ENCODE measurements around the gene SKAP2. TPM values are rescaled to one million over a fixed set of nuclear protein-coding genes. Genes with fewer than 3 reads are reported as not detected.

Gene SKAP2
- polyA plus RNA-seq, 1 donor from 2014 or later, result 3.6 TPM

- TF ChIP-seq EP300 (conservative IDR thresholded peaks at IDR 0.05; ENCODE audit: poor library complexity, severe bottlenecking), result peak; percentile 69
- no peak for TF ChIP-seq RAD21 (conservative IDR thresholded peaks at IDR 0.05)
- no peaks in the 10 kb centered on the region for H3K9me3 ChIP-seq (ENCODE audit: low read length)
- H3F3A ChIP-seq (ENCODE audit: insufficient read depth, low read length, poor library complexity, severe bottlenecking), result no peaks in the 10 kb centered on the region
- peak overlapping the region; percentile 8 for H3K27ac ChIP-seq (ENCODE audit: low read length)
- no peaks in the 10 kb centered on the region for H3K36me3 ChIP-seq (ENCODE audit: insufficient read depth, low read length)
- H3K4me3 ChIP-seq (ENCODE audit: low read length), result no peak overlapping the region
- H3K9me2 ChIP-seq (ENCODE audit: insufficient read depth, low read length), result no peaks in the 10 kb centered on the region
- no peaks in the 10 kb centered on the region for H3K79me2 ChIP-seq (replicated peaks; ENCODE audit: insufficient read depth, low read length)
- no peaks in the 10 kb centered on the region for H4K20me1 ChIP-seq (ENCODE audit: insufficient read depth)
- no peak overlapping the region for H3K9ac ChIP-seq (ENCODE audit: low read length)
- no peak overlapping the region for H2AFZ ChIP-seq (ENCODE audit: low read depth, low read length)
- H3K27me3 ChIP-seq (ENCODE audit: insufficient read depth, low read depth, low read length), result no peaks in the 10 kb centered on the region
- H3K4me2 ChIP-seq (ENCODE audit: low read length), result peak overlapping the region; percentile 15
These were observed 138.3 kb downstream of the SKAP2 start for GRCh38 chr7:26726051-26726450.

- no peaks in the 10 kb centered on the region for H4K20me1 ChIP-seq (ENCODE audit: insufficient read depth)
- H3K36me3 ChIP-seq (ENCODE audit: insufficient read depth, low read length), result no peaks in the 10 kb centered on the region
- H3K79me2 ChIP-seq (replicated peaks; ENCODE audit: insufficient read depth, low read length), result no peaks in the 10 kb centered on the region
- no peak for TF ChIP-seq REST (IDR thresholded peaks at IDR 0.05; ENCODE audit: borderline replicate concordance)
- TF ChIP-seq EP300 (conservative IDR thresholded peaks at IDR 0.05; ENCODE audit: poor library complexity, severe bottlenecking), result no peak
- TF ChIP-seq CTCF (IDR thresholded peaks at IDR 0.05; ENCODE audit: poor library complexity, severe bottlenecking), result no peak
- TF ChIP-seq RAD21 (conservative IDR thresholded peaks at IDR 0.05), result no peak
- no peak for TF ChIP-seq SMC3 (conservative IDR thresholded peaks at IDR 0.05; ENCODE audit: poor library complexity)
- TF ChIP-seq POLR2AphosphoS5 (IDR thresholded peaks at IDR 0.05), result no peak
- no peak for TF ChIP-seq MXI1 (conservative IDR thresholded peaks at IDR 0.05; ENCODE audit: poor library complexity, severe bottlenecking)
- no peak for TF ChIP-seq EZH2 (IDR thresholded peaks at IDR 0.05; ENCODE audit: borderline replicate concordance, insufficient read depth, low read length, poor library complexity, severe bottlenecking)
- no peak for TF ChIP-seq TAF1 (IDR thresholded peaks at IDR 0.05; ENCODE audit: low read depth)
- H3K27me3 ChIP-seq (ENCODE audit: insufficient read depth, low read depth, low read length), result no peaks in the 10 kb centered on the region
- no peaks in the 10 kb centered on the region for H3K9me2 ChIP-seq (ENCODE audit: insufficient read depth, low read length)
- H3K4me2 ChIP-seq (ENCODE audit: low read length), result no peak overlapping the region
- no peak overlapping the region for H3K4me3 ChIP-seq (ENCODE audit: low read length)
- H2AFZ ChIP-seq (ENCODE audit: low read depth, low read length), result no peak overlapping the region
- H3K9me3 ChIP-seq (ENCODE audit: low read length), result no peaks in the 10 kb centered on the region
- no peaks in the 10 kb centered on the region for H3F3A ChIP-seq (ENCODE audit: insufficient read depth, low read length, poor library complexity, severe bottlenecking)
- H3K27ac ChIP-seq (ENCODE audit: low read length), result no peak overlapping the region
- no peak overlapping the region for H3K9ac ChIP-seq (ENCODE audit: low read length)
These were observed 139.6 kb downstream of the SKAP2 start for GRCh38 chr7:26724795-26725194.

- Histone ChIP-seq H3K9me3 (ENCODE audit: low read length) (no peaks in the 10 kb centered on the region), H3K4me2 (ENCODE audit: low read length) (no peak overlapping the region), H3K79me2 (replicated peaks; ENCODE audit: insufficient read depth, low read length) (no peaks in the 10 kb centered on the region), H3F3A (ENCODE audit: insufficient read depth, low read length, poor library complexity, severe bottlenecking) (no peaks in the 10 kb centered on the region), H3K9me2 (ENCODE audit: insufficient read depth, low read length) (no peaks in the 10 kb centered on the region), H3K27ac (ENCODE audit: low read length) (no peak overlapping the region), H3K27me3 (ENCODE audit: insufficient read depth, low read depth, low read length) (no peaks in the 10 kb centered on the region), H3K36me3 (ENCODE audit: insufficient read depth, low read length) (no peaks in the 10 kb centered on the region), H2AFZ (ENCODE audit: low read depth, low read length) (no peak overlapping the region), H3K4me3 (ENCODE audit: low read length) (no peak overlapping the region), H3K9ac (ENCODE audit: low read length) (no peak overlapping the region), H4K20me1 (ENCODE audit: insufficient read depth) (no peaks in the 10 kb centered on the region)
- no peak for TF ChIP-seq POLR2AphosphoS5 (IDR thresholded peaks at IDR 0.05)
- TF ChIP-seq MXI1 (conservative IDR thresholded peaks at IDR 0.05; ENCODE audit: poor library complexity, severe bottlenecking), result no peak
- no peak for TF ChIP-seq CTCF (IDR thresholded peaks at IDR 0.05; ENCODE audit: poor library complexity, severe bottlenecking)
- TF ChIP-seq SMC3 (conservative IDR thresholded peaks at IDR 0.05; ENCODE audit: poor library complexity), result no peak
- TF ChIP-seq EP300 (conservative IDR thresholded peaks at IDR 0.05; ENCODE audit: poor library complexity, severe bottlenecking), result no peak
- no peak for TF ChIP-seq EZH2 (IDR thresholded peaks at IDR 0.05; ENCODE audit: borderline replicate concordance, insufficient read depth, low read length, poor library complexity, severe bottlenecking)
- TF ChIP-seq RAD21 (conservative IDR thresholded peaks at IDR 0.05), result no peak
These were observed 141.3 kb downstream of the SKAP2 start for GRCh38 chr7:26723129-26723528.
